Muscle layer of duodenum (tissue), 2 donors: Measurements from ENCODE around the gene COL24A1.
A peak's percentile ranks its signal among the peaks of the same experiment; 100 is the strongest.

ENCODE experiments used
- H3K27ac ChIP-seq: one replicate; pipeline ENCODE4 v1.7.0; 2013; ENCODE audit warnings: mild to moderate bottlenecking, low read length
- H3K27me3 ChIP-seq: one replicate; pipeline ENCODE4 v1.7.0; 2013; ENCODE audit warnings: low read depth, mild to moderate bottlenecking, control low read depth, low read length
- H3K36me3 ChIP-seq, 2 donors: one replicate each; pipeline ENCODE4 v1.7.0; 2013; ENCODE audit warnings: low read length in 2 of 2, control low read depth in 1 of 2, mild to moderate bottlenecking in 1 of 2; ENCODE audit not compliant: insufficient read depth in 2 of 2, control insufficient read depth in 1 of 2
- H3K4me1 ChIP-seq, 2 donors: one replicate each; pipeline ENCODE4 v1.7.0; 2013; ENCODE audit warnings: low read length in 2 of 2, mild to moderate bottlenecking in 2 of 2, control low read depth in 1 of 2, moderate library complexity in 1 of 2; ENCODE audit not compliant: insufficient read depth in 2 of 2, control insufficient read depth in 1 of 2
- H3K4me3 ChIP-seq, 2 donors: one replicate each; pipeline ENCODE4 v1.7.0; 2013; ENCODE audit warnings: low read length in 2 of 2, low read depth in 1 of 2, mild to moderate bottlenecking in 1 of 2
- H3K9me3 ChIP-seq, 2 donors: one replicate each; pipeline ENCODE4 v1.7.0; 2013; ENCODE audit warnings: low read length in 2 of 2, control low read depth in 1 of 2, mild to moderate bottlenecking in 1 of 2; ENCODE audit not compliant: control insufficient read depth in 1 of 2
- donor health status: healthy.

The COL24A1 gene

DNA sequence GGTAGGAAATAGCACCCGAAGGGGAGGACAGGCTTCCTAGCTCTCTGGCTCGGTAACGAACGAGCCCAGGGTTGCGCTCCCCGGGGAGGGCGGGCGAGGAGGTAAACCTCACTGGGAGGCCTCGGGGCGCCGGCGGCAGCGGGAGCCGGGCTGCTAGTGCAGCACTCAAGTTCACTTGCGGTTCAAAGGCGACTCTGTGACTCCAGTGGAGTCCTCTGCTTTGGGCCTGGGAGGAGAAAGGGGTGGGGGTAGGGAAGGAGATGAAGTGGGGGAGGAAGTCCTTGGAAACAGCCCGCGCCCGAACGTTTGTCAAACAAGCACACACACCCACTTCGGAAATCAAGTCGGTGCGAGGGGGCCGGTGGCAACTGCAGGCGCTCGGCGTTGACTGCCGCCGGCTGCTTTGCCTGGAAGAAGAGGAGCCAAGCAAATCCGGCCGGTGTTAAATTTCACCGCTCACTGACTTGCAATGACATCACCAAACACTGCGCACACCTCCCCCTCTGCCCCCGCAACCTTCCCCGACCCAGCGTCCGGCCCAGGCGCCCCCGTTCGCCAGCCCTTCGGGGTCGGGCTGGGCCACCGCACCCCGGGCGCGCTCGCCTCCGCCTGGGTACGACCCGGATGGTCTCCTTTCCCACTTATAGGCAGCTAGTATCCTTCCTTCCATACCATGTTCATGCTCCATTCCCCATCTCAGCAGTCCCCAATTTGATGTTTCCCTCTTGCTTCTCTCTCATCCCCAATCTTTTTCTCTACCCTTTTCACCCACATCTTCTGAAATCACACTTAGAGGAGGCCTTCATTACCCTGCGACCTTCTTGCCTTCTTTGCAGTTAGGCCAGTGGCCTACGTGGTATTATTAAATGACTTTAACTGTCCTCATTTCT lies at the start of gene COL24A1:
Gene COL24A1 (minus strand): TSS at position 207 of the 890 bp plus-strand sequence. CDS start 376 bp downstream, outside the sequence.
- peak within 1 kb of the TSS; percentile 62 to 71 for H3K4me3 ChIP-seq
- peaks cover 5% of the 10 kb centered on the region for H3K27me3 ChIP-seq
- no peaks in the 10 kb centered on the region for H3K9me3 ChIP-seq
- H3K36me3 ChIP-seq: no peaks in the 10 kb centered on the region
- peak within 1 kb of the TSS; percentile 27 for H3K27ac ChIP-seq
- H3K4me1 ChIP-seq: peaks cover 0 to 8% of the 10 kb centered on the region in 2 donors

DNA sequence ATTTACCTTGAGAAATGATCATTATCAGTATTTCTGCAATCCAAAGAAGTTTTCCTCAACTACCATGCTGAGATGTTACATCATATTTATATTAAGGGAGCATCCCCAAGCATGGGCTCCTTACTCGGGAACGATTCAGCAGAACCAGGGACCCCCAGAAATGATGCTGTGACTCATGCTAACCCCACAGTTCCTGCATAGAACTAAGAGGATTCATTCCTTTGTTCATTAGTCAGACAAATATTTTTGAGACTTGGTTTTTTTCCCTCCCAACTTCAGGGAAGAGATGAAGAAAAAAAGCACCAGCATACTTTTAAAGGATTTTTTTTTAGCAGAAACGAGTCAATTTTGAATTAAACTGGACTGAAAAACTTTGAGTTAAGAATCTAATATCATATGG lies 49.2 kb upstream of the COL24A1 start:
- H3K4me1 ChIP-seq: no peaks in the 10 kb centered on the region
- H3K36me3 ChIP-seq: no peaks in the 10 kb centered on the region
- no peaks in the 10 kb centered on the region for H3K9me3 ChIP-seq
- no peak overlapping the region for H3K27ac ChIP-seq
- no peak overlapping the region for H3K4me3 ChIP-seq
- no peaks in the 10 kb centered on the region for H3K27me3 ChIP-seq

DNA sequence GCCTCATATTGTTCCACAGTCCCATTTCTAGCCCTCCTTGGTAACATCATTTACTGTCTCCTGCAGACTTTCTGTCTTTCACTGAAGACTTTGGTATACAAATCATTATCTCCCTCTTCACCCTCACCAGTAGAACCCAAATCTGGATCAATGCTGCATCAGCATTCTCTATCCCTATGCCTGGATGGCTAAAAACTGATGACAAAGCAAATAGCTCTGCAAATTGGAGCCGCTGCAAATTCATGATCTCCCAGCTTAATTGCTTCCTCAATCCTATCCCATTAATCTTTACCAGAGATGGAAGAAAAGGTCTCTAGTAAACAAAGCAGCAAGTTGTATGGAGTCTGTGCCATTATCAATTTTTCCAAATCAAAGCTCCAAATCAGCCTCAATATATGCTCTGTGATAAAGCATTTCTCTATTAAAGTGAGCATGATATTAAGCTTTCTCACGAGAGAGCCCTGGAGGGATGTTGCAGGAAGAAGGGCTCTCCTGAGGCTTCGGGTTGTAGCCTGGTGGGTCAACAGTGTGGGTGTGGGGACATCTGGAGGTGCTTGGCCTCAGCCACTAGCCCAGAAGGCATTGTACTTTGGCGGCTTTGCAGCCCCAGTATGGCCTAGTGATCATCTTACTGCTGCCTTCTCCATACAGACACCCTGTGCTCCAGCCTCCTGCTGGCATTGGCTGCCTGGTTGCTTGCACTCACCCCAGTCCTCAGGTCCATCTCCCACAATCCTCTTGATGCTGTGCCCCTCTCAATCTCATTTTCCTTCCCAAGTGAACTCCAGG lies 46.2 kb upstream of the COL24A1 start:
- H3K4me3 ChIP-seq: no peak overlapping the region
- no peaks in the 10 kb centered on the region for H3K9me3 ChIP-seq
- H3K27me3 ChIP-seq: no peaks in the 10 kb centered on the region
- no peaks in the 10 kb centered on the region for H3K4me1 ChIP-seq
- H3K27ac ChIP-seq: no peak overlapping the region
- no peaks in the 10 kb centered on the region for H3K36me3 ChIP-seq

DNA sequence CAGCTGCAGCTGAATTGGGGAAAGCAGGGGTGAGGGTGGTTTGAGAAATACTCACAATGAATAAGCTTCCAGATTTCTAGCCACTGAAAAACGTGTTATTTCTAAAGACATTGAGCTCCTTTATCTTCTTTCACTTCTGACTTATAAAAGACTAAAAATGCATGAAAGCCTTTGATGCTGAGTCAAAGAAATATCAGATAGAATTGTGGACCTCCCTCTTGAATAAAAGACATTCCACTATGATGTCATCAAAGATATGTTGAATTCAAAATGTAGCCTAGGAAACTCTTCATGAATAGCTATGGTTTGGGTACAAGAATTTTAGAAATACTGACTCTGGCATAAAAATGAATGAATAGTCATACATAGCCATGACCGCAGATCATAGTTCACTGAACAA lies 44.7 kb upstream of the COL24A1 start:
- no peak overlapping the region for H3K27ac ChIP-seq
- H3K4me3 ChIP-seq: no peak overlapping the region
- no peaks in the 10 kb centered on the region for H3K27me3 ChIP-seq
- no peaks in the 10 kb centered on the region for H3K9me3 ChIP-seq
- H3K36me3 ChIP-seq: no peaks in the 10 kb centered on the region
- H3K4me1 ChIP-seq: no peaks in the 10 kb centered on the region

DNA sequence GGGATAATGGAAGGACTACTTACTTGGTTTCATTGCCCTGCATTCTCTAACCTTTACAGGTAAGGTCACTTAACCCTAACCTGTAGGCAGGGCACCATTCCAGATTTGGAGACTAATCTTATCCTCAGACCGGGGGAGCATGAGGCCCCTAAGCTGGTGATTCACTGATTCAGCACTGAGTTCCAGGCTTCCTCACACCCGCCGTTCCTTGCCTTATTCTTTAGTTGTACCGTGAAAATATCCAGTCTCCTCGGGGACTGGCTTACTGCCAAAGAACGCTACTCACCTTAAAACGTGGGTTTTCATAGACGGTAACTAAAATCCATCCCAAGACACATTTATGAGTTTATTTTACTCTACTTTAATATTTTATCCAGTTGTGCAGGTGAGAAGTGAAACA lies 44.3 kb upstream of the COL24A1 start:
- H3K27ac ChIP-seq: no peak overlapping the region
- no peaks in the 10 kb centered on the region for H3K36me3 ChIP-seq
- H3K9me3 ChIP-seq: no peaks in the 10 kb centered on the region
- no peaks in the 10 kb centered on the region for H3K4me1 ChIP-seq
- no peak overlapping the region for H3K4me3 ChIP-seq
- no peaks in the 10 kb centered on the region for H3K27me3 ChIP-seq

DNA sequence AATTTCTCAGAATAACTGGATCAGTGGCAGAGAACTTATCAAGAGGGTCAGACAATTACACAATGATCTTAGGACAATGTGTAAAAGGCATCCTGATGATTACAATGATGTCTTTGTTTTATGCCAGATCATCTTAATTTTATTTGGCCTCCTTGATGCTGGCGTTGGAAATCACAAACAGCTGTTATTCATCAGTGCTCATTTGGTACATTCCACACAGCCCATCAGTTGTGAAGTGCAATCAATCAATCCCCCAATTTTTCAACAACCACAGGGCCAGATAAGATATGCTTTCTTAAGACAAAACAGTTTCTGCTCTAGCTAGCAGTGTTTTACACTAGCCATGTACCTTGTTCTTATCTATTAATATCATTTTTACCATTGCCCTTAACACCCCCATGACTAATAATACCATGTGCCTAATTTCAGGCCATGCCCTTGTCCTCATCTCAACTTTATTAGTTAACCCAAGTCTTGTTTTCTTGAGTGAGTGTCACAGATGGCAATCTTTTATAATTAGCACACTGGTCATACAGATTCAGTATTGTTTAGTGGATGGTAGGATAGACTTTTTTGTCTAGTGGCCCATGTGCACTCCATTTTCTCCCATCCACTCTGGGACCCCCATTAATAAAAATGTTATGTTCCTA lies 40.8 kb upstream of the COL24A1 start:
- Histone ChIP-seq H3K27ac (no peak overlapping the region), H3K4me1 (peaks cover 0 to 3% of the 10 kb centered on the region in 2 donors), H3K27me3 (no peaks in the 10 kb centered on the region), H3K36me3 (no peaks in the 10 kb centered on the region), H3K4me3 (no peak overlapping the region), H3K9me3 (no peaks in the 10 kb centered on the region)

DNA sequence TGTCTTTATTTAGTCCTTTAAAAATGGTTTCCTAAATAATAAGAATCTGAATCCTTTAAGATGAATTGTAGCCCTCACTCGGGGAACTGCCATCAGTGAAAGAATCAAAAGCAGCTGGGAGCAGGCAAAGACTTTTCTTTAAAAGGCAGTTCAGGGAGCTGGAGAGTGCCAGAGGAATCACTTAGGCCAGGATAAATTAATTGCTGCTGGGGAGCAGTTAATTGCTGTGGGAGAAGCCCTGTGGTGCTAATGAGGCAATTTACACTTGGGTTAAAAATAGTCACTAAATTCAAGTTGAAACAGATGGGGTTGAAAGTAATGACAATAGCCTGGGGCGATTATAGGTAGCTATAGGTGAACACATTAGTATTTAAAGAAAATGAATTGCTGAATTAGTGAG lies 38.7 kb upstream of the COL24A1 start:
- H3K27me3 ChIP-seq: no peaks in the 10 kb centered on the region
- no peak overlapping the region for H3K4me3 ChIP-seq
- no peaks in the 10 kb centered on the region for H3K9me3 ChIP-seq
- no peaks in the 10 kb centered on the region for H3K36me3 ChIP-seq
- H3K4me1 ChIP-seq: peaks cover 0 to 3% of the 10 kb centered on the region in 2 donors
- no peak overlapping the region for H3K27ac ChIP-seq

DNA sequence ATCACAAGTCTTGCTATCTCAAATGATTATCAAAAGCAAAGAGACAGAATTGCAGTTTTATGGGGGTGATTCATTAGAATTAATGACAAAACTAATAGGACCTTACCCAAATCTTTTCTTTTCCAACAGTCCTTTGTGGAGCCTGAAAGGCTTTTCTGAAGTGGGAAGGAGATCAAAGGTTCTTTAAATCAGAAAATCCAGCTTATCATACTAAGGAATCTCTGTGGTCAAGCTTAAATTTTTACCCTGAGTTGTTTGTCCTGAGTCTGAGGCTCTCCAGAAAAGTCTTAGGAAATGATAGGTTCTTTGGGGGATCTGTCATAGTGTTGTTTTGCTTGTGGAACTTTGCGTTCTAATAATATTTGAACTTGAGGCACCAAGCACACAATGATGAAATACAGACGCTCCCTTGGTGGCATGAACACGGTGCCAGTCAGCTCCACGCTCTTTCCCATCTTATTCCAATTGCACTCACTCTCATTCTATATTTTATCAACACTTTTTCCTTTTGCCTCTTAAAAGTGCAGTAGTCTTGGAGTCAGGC lies 38.0 kb upstream of the COL24A1 start:
- no peaks in the 10 kb centered on the region for H3K36me3 ChIP-seq
- no peak overlapping the region for H3K27ac ChIP-seq
- H3K9me3 ChIP-seq: no peaks in the 10 kb centered on the region
- H3K4me1 ChIP-seq: peaks cover 0 to 3% of the 10 kb centered on the region in 2 donors
- no peak overlapping the region for H3K4me3 ChIP-seq
- H3K27me3 ChIP-seq: no peaks in the 10 kb centered on the region

DNA sequence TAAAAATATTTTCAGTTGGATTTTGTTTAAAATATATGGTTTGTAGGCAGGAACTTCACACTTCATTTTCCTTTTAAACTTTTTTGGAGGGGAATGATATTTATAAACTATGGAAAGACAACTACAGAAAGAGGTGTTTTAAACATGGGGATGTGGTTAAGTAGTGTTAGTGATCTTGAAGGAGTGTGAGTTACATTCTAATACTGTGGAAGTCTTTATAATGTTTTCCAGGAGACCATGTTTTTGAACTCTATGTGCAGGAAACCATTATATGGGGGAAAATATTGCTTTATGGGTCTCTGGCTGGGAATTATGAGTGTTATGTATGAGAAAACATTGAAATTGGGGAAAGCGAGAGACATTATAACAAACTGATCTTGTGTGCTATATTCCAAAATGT lies 35.8 kb upstream of the COL24A1 start:
- no peak overlapping the region for H3K27ac ChIP-seq

DNA sequence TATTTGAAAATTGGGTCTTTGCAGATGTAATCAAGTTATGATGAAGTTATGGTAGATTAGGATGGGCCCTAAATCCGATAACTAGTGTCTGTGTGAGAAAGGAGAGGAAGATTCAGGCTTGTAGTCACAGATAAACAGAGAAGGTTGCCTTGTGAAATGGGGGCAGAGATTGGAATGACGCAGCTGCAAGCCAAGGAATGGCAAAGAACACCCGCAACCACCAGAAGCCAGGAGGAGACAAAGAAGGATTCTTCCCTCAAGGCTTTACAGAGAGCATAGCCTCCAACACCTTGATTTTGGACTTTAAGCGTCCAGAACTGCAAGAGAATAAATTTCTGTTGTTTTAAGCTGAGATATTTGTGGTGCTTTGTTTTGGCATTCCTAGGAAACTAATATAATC lies 35.4 kb upstream of the COL24A1 start:
- Histone ChIP-seq H3K27me3 (no peaks in the 10 kb centered on the region), H3K36me3 (no peaks in the 10 kb centered on the region), H3K4me1 (peaks cover 0 to 3% of the 10 kb centered on the region in 2 donors), H3K4me3 (no peak overlapping the region), H3K9me3 (no peaks in the 10 kb centered on the region), H3K27ac (no peak overlapping the region)

More for the DNA sequence above, 35.8 kb upstream of the COL24A1 start:
- Histone ChIP-seq H3K36me3 (no peaks in the 10 kb centered on the region), H3K9me3 (no peaks in the 10 kb centered on the region), H3K27me3 (no peaks in the 10 kb centered on the region), H3K4me3 (no peak overlapping the region), H3K4me1 (peaks cover 0 to 3% of the 10 kb centered on the region in 2 donors)

DNA sequence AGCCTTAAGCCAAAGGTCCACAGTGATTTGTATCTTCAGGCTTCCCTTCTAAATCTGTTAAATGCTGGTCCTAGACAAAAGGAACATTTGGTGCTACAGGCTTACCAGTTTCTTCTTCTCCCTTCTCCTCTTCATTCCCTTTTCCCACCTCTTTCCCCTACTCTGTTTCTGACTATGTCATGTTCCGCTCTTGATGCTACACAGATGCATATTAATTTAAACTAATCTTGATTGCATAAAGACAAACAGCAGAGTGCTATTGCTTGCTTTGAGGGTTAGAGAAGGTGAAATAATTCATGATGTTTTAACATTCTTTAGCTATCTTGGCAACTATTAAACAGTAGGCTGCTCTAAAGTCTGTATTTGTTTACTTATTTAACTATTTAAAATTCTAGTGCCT lies 34.3 kb upstream of the COL24A1 start:
- Histone ChIP-seq H3K4me3 (no peak overlapping the region), H3K27ac (no peak overlapping the region), H3K4me1 (peaks cover 0 to 3% of the 10 kb centered on the region in 2 donors), H3K36me3 (no peaks in the 10 kb centered on the region), H3K27me3 (no peaks in the 10 kb centered on the region), H3K9me3 (no peaks in the 10 kb centered on the region)
